OCI-LY1 (cell line): Measurements from ENCODE around the gene PSAT1.
"Not testable (repeated sequence)": the region's sequence is repeated elsewhere in the genome, so short reads cannot be mapped to it uniquely, and the experiment has no call there.

Source experiments
- EZH2 ChIP-seq: fragments of 200-600 bp; sonication (generic), shearing (Covaris generic); IDR thresholded peaks from 2 replicates; pipeline ENCODE4 v1.8.0; 2017; ENCODE audit warnings: borderline replicate concordance, mixed run types, mild to moderate bottlenecking, antibody characterized with exemption, low read length, moderate library complexity, mixed read lengths
- TF ChIP-seq, protein P1 (sequence below): fragments of 200-600 bp; sonication (generic), shearing (Covaris generic); IDR thresholded peaks from 2 replicates; pipeline ENCODE4 v1.5.1; 2017; ENCODE audit warnings: mild to moderate bottlenecking, antibody characterized with exemption, low read length, moderate library complexity, mixed read lengths

DNA sequence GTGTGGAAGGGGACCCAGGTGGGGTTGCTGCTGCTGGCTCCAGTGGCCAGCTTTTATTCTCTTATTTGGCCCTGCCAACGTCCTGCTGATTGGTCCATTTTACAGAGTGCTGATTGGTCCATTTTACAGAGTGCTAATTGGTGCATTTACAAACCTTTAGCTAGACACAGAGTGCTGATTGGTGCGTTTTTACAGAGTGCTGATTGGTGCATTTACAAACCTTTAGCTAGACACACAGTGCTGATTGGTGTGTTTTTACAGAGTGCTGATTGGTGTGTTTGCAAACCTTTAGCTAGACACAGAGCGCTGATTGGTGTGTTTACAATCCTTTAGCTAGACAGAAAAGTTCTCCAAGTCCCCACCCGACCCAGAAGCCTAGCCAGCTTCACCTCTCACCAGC is 12.7 kb upstream of the PSAT1 start:
- TF ChIP-seq, protein P1, sequence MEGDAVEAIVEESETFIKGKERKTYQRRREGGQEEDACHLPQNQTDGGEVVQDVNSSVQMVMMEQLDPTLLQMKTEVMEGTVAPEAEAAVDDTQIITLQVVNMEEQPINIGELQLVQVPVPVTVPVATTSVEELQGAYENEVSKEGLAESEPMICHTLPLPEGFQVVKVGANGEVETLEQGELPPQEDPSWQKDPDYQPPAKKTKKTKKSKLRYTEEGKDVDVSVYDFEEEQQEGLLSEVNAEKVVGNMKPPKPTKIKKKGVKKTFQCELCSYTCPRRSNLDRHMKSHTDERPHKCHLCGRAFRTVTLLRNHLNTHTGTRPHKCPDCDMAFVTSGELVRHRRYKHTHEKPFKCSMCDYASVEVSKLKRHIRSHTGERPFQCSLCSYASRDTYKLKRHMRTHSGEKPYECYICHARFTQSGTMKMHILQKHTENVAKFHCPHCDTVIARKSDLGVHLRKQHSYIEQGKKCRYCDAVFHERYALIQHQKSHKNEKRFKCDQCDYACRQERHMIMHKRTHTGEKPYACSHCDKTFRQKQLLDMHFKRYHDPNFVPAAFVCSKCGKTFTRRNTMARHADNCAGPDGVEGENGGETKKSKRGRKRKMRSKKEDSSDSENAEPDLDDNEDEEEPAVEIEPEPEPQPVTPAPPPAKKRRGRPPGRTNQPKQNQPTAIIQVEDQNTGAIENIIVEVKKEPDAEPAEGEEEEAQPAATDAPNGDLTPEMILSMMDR = not testable (repeated sequence)
- TF ChIP-seq EZH2 = not testable (repeated sequence)
